ENCODE measurements around the gene ULBP1. TPM values are rescaled to one million over a fixed set of nuclear protein-coding genes. Genes with fewer than 3 reads are reported as not detected.
A peak's percentile ranks its signal among the peaks of the same experiment; 100 is the strongest.

The ULBP1 gene
- polyA plus RNA-seq, 1 experiment, result 2.8 TPM

DNA sequence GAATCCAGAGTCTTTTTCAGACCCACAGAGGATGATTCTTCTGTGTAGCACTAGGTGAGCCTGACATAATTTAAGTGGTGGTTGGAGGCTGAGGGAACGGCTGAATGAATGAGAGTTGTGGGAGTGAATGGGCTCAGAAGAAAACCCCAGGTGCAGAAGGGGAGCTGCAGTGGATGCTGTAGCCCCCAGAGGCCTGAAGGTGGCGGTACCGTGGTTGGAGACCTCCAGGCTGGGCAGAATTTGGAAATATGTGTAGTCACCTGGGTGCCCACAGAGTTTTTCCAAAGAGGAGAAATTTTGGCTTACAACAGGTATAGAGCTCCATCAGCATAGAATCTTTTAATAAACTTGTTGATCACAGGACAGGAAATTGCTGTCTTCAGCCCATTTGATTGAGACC, 34.3 kb upstream of the ULBP1 start:
- H3K27ac ChIP-seq (ENCODE audit: low read depth, low read length), result no peak overlapping the region
- peaks cover 27% of the 10 kb centered on the region for H3K27me3 ChIP-seq (ENCODE audit: control insufficient read depth, insufficient read depth, low read length)
- CTCF ChIA-PET, result interaction anchor here (0.6 to 1.3 kb wide), 3 partner anchors 58 to 886 kb away, joined by 3 to 4 read pairs (median 4); no protein-coding TSS in a partner anchor
- H3K4me3 ChIP-seq (ENCODE audit: low read depth, low read length), result no peak overlapping the region
- DNase-seq (ENCODE audit: low read depth, low spot score), result no peak
- POLR2A ChIA-PET, result no interaction called here
- H3K9me3 ChIP-seq (ENCODE audit: control insufficient read depth, insufficient read depth, low read length), result no peaks in the 10 kb centered on the region; the same call in 1 of the 2 replicates
- TF ChIP-seq, protein P1, sequence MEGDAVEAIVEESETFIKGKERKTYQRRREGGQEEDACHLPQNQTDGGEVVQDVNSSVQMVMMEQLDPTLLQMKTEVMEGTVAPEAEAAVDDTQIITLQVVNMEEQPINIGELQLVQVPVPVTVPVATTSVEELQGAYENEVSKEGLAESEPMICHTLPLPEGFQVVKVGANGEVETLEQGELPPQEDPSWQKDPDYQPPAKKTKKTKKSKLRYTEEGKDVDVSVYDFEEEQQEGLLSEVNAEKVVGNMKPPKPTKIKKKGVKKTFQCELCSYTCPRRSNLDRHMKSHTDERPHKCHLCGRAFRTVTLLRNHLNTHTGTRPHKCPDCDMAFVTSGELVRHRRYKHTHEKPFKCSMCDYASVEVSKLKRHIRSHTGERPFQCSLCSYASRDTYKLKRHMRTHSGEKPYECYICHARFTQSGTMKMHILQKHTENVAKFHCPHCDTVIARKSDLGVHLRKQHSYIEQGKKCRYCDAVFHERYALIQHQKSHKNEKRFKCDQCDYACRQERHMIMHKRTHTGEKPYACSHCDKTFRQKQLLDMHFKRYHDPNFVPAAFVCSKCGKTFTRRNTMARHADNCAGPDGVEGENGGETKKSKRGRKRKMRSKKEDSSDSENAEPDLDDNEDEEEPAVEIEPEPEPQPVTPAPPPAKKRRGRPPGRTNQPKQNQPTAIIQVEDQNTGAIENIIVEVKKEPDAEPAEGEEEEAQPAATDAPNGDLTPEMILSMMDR (IDR thresholded peaks at IDR 0.05; ENCODE audit: low read depth, low read length), result peak; percentile 58

DNA sequence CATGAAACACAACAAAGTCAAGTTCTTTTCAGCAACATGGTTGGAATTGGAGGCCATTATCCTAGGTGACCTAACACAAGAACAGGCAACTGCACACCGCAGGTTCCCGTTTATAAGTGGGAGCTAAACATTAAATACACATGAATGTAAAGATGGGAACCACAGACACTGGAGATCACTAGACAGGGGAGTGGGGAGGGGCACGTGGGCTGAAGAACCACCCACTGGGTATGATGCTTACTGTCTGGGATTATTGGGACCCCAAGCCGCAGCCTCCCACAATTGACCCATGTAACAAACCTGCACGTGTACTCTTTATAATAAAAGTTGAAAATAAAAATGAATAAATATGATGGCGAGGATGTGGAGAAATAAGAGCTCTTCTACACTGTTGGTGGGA, 32.2 kb upstream of the ULBP1 start:
- TF ChIP-seq, protein P1 (IDR thresholded peaks at IDR 0.05; ENCODE audit: low read depth, low read length), result no peak
- no peaks in the 10 kb centered on the region for H3K9me3 ChIP-seq (ENCODE audit: control insufficient read depth, insufficient read depth, low read length)
- ChIA-PET CTCF (interaction anchor here (1.0 kb wide), 1 partner anchor 86 kb away, joined by 6 read pairs; no protein-coding TSS in a partner anchor), POLR2A (no interaction called here)
- no peak overlapping the region for H3K4me3 ChIP-seq (ENCODE audit: low read depth, low read length)
- DNase-seq (ENCODE audit: low read depth, low spot score), result no peak
- no peak overlapping the region for H3K27ac ChIP-seq (ENCODE audit: low read depth, low read length)
- H3K27me3 ChIP-seq (ENCODE audit: control insufficient read depth, insufficient read depth, low read length), result peaks cover 42% of the 10 kb centered on the region

DNA sequence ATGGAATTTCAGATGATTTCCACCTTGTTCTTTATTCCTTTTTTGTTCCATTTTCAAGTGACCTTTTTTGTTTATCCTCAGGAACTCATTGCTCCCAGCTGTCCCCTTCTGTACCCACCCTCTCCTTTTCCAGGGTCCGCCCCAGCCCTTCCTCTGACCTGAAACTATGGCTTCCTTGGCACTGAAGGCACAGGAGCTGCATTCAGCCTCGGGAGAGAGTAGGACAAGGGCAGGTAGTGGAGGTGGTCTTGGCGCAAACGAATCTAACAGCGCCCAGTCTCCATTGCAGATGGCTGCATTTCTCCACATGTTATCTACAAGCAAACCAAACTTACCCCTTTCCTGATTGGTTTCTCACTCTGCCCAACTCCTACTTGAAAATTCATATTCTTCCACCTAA, 30.7 kb upstream of the ULBP1 start:
- Histone ChIP-seq H3K4me3 (ENCODE audit: low read depth, low read length) (no peak overlapping the region), H3K27ac (ENCODE audit: low read depth, low read length) (no peak overlapping the region), H3K27me3 (ENCODE audit: control insufficient read depth, insufficient read depth, low read length) (peaks cover 54% of the 10 kb centered on the region), H3K9me3 (ENCODE audit: control insufficient read depth, insufficient read depth, low read length) (no peaks in the 10 kb centered on the region)
- TF ChIP-seq, protein P1 (IDR thresholded peaks at IDR 0.05; ENCODE audit: low read depth, low read length), result no peak
- POLR2A ChIA-PET, result no interaction called here
- no peak for DNase-seq (ENCODE audit: low read depth, low spot score)
- CTCF ChIA-PET, result interaction anchor here (1.0 kb wide), 1 partner anchor 85 kb away, joined by 3 read pairs; no protein-coding TSS in a partner anchor

DNA sequence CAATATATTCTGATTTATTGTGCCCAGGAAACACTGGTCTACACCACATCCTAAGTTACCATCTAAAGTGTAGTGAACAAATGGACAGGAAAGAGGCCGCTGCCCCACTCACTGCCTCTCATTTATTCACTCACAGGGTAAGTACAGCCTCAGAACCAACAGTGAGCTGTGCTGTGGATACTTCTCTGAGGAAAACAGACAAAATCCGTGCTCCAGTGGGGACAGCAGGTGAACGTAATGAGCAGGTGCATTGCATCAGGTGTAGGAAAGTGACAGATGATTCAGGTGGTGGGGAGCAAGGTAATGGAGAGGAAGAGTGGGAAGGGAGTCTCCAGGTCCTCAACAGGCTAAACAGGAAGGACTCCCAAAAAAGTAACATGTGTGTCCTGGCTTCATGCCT, 30.3 kb upstream of the ULBP1 start:
- no peaks in the 10 kb centered on the region; the same call in 1 of the 2 replicates for H3K9me3 ChIP-seq (ENCODE audit: control insufficient read depth, insufficient read depth, low read length)
- ChIA-PET CTCF (interaction anchor here (1.0 kb wide), 1 partner anchor 84 kb away, joined by 3 read pairs; no protein-coding TSS in a partner anchor), POLR2A (no interaction called here)
- DNase-seq (ENCODE audit: low read depth, low spot score), result no peak
- no peak overlapping the region for H3K27ac ChIP-seq (ENCODE audit: low read depth, low read length)
- H3K4me3 ChIP-seq (ENCODE audit: low read depth, low read length), result no peak overlapping the region
- peaks cover 58% of the 10 kb centered on the region for H3K27me3 ChIP-seq (ENCODE audit: control insufficient read depth, insufficient read depth, low read length)
- TF ChIP-seq, protein P1 (IDR thresholded peaks at IDR 0.05; ENCODE audit: low read depth, low read length), result no peak

DNA sequence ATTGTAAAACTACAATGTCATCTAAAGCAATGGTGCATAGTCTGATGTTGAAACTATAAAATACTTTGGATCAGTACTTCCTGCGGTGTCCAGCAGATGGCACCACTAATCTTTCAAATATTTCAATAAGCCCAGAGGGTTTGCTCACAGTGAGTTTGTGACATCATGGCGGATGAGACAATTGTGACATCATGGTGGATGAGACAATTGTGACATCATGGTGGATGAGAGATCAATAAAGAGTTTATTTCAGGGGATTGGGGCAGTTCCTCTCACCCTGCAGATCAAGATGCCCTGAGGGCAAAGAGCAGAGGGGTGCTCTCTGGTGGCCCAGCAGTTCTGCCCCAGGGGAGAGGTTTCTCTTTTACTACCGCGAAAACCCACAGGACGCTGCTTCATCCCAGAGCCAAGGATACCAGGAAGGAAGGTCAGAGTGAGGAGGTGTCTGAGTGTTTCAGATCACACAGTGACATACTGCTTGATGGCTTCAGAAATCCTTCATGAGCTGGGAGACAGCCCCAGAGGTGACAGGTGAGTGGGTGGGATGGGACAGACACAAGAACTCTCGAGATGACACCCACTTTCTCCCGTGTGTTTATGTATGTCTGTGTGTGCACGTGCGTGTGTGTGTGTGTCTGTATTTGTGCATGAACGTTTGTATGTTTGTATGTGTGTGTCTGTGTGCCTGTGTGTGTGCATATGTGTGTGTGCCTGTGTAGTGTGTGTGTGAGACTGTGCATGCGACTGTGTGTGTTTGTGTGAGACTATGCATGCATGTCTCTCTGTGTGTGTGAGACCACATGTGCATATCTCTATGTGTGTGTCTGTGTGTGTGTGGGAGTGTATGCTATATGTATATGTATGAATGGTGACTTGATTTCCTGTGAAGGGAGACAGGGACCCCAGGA, 29.2 kb upstream of the ULBP1 start:
- TF ChIP-seq, protein P1 (IDR thresholded peaks at IDR 0.05; ENCODE audit: low read depth, low read length), result peak; percentile 65
- Histone ChIP-seq H3K9me3 (ENCODE audit: control insufficient read depth, insufficient read depth, low read length) (no peaks in the 10 kb centered on the region; the same call in 1 of the 2 replicates), H3K4me3 (ENCODE audit: low read depth, low read length) (no peak overlapping the region), H3K27me3 (ENCODE audit: control insufficient read depth, insufficient read depth, low read length) (peaks cover 60% of the 10 kb centered on the region), H3K27ac (ENCODE audit: low read depth, low read length) (no peak overlapping the region)
- ChIA-PET POLR2A (no interaction called here), CTCF (interaction anchor here (0.7 to 2.2 kb wide), 2 partner anchors 70 to 83 kb away, joined by 4 to 18 read pairs; no protein-coding TSS in a partner anchor)
- DNase-seq (ENCODE audit: low read depth, low spot score), result peak; percentile 39
